H9 (cell line): ENCODE results near the gene OR1S2. TPM values are rescaled to one million over a fixed set of nuclear protein-coding genes. Genes with fewer than 3 reads are reported as not detected.
"Not testable (repeated sequence)": the region's sequence is repeated elsewhere in the genome, so short reads cannot be mapped to it uniquely, and the experiment has no call there.

Experiments
- DNase-seq: peaks from one replicate; pipeline ENCODE4 v3.0.0-alpha.2; 2017
- H2AFZ ChIP-seq: one replicate; pipeline ENCODE4 v1.6.1; 2013; ENCODE audit warnings: mild to moderate bottlenecking, low read length, control low read depth, moderate library complexity
- H2AK5ac ChIP-seq: 2 replicates; pipeline ENCODE4 v1.6.1; 2013; ENCODE audit warnings: low read length, control low read depth, mixed read lengths; ENCODE audit not compliant: insufficient read length
- H2BK120ac ChIP-seq: one replicate; pipeline ENCODE4 v1.6.1; 2013; ENCODE audit warnings: low read depth, mild to moderate bottlenecking, low read length, control low read depth, inconsistent platforms; ENCODE audit not compliant: poor library complexity, severe bottlenecking
- H2BK12ac ChIP-seq: 2 replicates; pipeline ENCODE4 v1.6.1; 2013; ENCODE audit warnings: low read length, control low read depth, mixed read lengths, low read depth; ENCODE audit not compliant: insufficient read length
- H2BK15ac ChIP-seq: 2 replicates; pipeline ENCODE4 v1.6.1; 2013; ENCODE audit warnings: low read depth, low read length, control low read depth
- H2BK20ac ChIP-seq: one replicate; pipeline ENCODE4 v1.6.1; 2013; ENCODE audit warnings: low read depth, mild to moderate bottlenecking, low read length, control low read depth, inconsistent platforms; ENCODE audit not compliant: poor library complexity, severe bottlenecking
- H2BK5ac ChIP-seq: 2 replicates; pipeline ENCODE4 v1.6.1; 2013; ENCODE audit warnings: low read length, control low read depth, mixed read lengths; ENCODE audit not compliant: insufficient read length
- H3K14ac ChIP-seq: 2 replicates; pipeline ENCODE4 v1.6.1; 2013; ENCODE audit warnings: low read length, control low read depth; ENCODE audit not compliant: insufficient read depth
- H3K18ac ChIP-seq: 2 replicates; pipeline ENCODE4 v1.6.1; 2013; ENCODE audit warnings: low read depth, mild to moderate bottlenecking, mixed read lengths, low read length, control low read depth; ENCODE audit not compliant: insufficient read length
- H3K23ac ChIP-seq: 2 replicates; pipeline ENCODE4 v1.6.1; 2013; ENCODE audit warnings: low read length, control low read depth, mixed read lengths, low read depth; ENCODE audit not compliant: insufficient read length
- H3K23me2 ChIP-seq: 2 replicates; pipeline ENCODE4 v1.6.1; 2013; ENCODE audit warnings: low read depth, mild to moderate bottlenecking, mixed read lengths, low read length, control low read depth; ENCODE audit not compliant: insufficient read length, poor library complexity, severe bottlenecking
- H3K27ac ChIP-seq: 2 replicates; pipeline ENCODE4 v1.5.1; 2013; ENCODE audit warnings: low read length, control low read depth, mixed read lengths, low read depth; ENCODE audit not compliant: insufficient read length
- H3K27me3 ChIP-seq: 2 replicates; pipeline ENCODE4 v1.6.1; 2013; ENCODE audit warnings: low read length, control low read depth, inconsistent platforms; ENCODE audit not compliant: insufficient read depth
- H3K4ac ChIP-seq: 2 replicates; pipeline ENCODE4 v1.6.1; 2013; ENCODE audit warnings: low read depth, mild to moderate bottlenecking, control low read depth, inconsistent platforms, low read length, moderate library complexity
- H3K4me1 ChIP-seq: 2 replicates; pipeline ENCODE4 v1.6.1; 2013; ENCODE audit warnings: low read length, control low read depth, inconsistent platforms; ENCODE audit not compliant: insufficient read depth
- H3K4me2 ChIP-seq: 2 replicates; pipeline ENCODE4 v1.6.1; 2013; ENCODE audit warnings: low read length, control low read depth, mixed read lengths; ENCODE audit not compliant: insufficient read length, insufficient read depth
- H3K56ac ChIP-seq: 2 replicates; pipeline ENCODE4 v1.6.1; 2013; ENCODE audit warnings: low read depth, mild to moderate bottlenecking, mixed read lengths, low read length, control low read depth; ENCODE audit not compliant: insufficient read length
- H3K79me1 ChIP-seq: 2 replicates; pipeline ENCODE4 v1.6.1; 2013; ENCODE audit warnings: low read depth, mild to moderate bottlenecking, moderate library complexity, low read length, control low read depth, inconsistent platforms; ENCODE audit not compliant: insufficient read depth, poor library complexity, severe bottlenecking
- H3K79me2 ChIP-seq: 2 replicates; pipeline ENCODE4 v1.6.1; 2013; ENCODE audit warnings: low read length, control low read depth, inconsistent platforms; ENCODE audit not compliant: insufficient read depth
- H3K9ac ChIP-seq: 2 replicates; pipeline ENCODE4 v1.6.1; 2013; ENCODE audit warnings: low read length, control low read depth, mixed read lengths; ENCODE audit not compliant: insufficient read length; ENCODE audit errors: extremely low read depth
- H3K9me3 ChIP-seq: one replicate; pipeline ENCODE4 v1.6.1; 2013; ENCODE audit warnings: low read depth, low read length, inconsistent platforms; ENCODE audit not compliant: control insufficient read depth
- H3T11ph ChIP-seq: one replicate; pipeline ENCODE4 v1.6.1; 2013; ENCODE audit warnings: mild to moderate bottlenecking, low read length, control low read depth, inconsistent platforms
- H4K20me1 ChIP-seq: one replicate; pipeline ENCODE4 v1.6.1; 2013; ENCODE audit not compliant: control insufficient read depth, insufficient read length, insufficient read depth
- H4K5ac ChIP-seq: 2 replicates; pipeline ENCODE4 v1.6.1; 2013; ENCODE audit warnings: low read depth, mild to moderate bottlenecking, mixed read lengths, low read length, control low read depth; ENCODE audit not compliant: insufficient read length
- H4K8ac ChIP-seq: replicated peaks from 2 replicates; pipeline ENCODE4 v1.6.1; 2013; ENCODE audit warnings: low read length, control low read depth, mixed read lengths, low read depth; ENCODE audit not compliant: insufficient read length
- H4K91ac ChIP-seq: 2 replicates; pipeline ENCODE4 v1.6.1; 2013; ENCODE audit warnings: low read depth, mild to moderate bottlenecking, moderate library complexity, mixed read lengths, low read length, control low read depth; ENCODE audit not compliant: insufficient read length
- H3K27ac Mint-ChIP-seq, 3 experiments: 2 replicates in 2 of 3; 3 replicates in 1 of 3; pipeline ENCODE4 v1.8.0; 2020 to 2021; ENCODE audit warnings: mixed read lengths in 3 of 3, mild to moderate bottlenecking in 1 of 3, moderate library complexity in 1 of 3
- H3K27me3 Mint-ChIP-seq: 2 replicates; pipeline ENCODE4 v1.8.0; 2021; ENCODE audit warnings: low read depth, mild to moderate bottlenecking, moderate library complexity, mixed read lengths
- H3K36me3 Mint-ChIP-seq, 3 experiments: 2 replicates in 2 of 3; 3 replicates in 1 of 3; pipeline ENCODE4 v1.8.0; 2020 to 2021; ENCODE audit warnings: low read depth in 3 of 3, mixed read lengths in 3 of 3; ENCODE audit not compliant: insufficient read depth in 1 of 3
- H3K4me1 Mint-ChIP-seq, 2 experiments: 2 replicates each; pipeline ENCODE4 v1.8.0; 2020; ENCODE audit warnings: mixed read lengths in 2 of 2
- H3K4me3 Mint-ChIP-seq, 2 experiments: 2 replicates in 1 of 2; 3 replicates in 1 of 2; pipeline ENCODE4 v1.8.0; 2020 to 2021; ENCODE audit warnings: mild to moderate bottlenecking in 2 of 2, mixed read lengths in 2 of 2, moderate library complexity in 1 of 2
- H3K9me3 Mint-ChIP-seq, 2 experiments: 2 replicates in 1 of 2; 3 replicates in 1 of 2; pipeline ENCODE4 v1.8.0; 2020; ENCODE audit warnings: mild to moderate bottlenecking in 2 of 2, mixed read lengths in 2 of 2, moderate library complexity in 1 of 2
- WGBS: extraction: QIAGEN DNeasy Blood & Tissue Kit; methylation state at CpG from one replicate; pipeline ENCODE4 v1.1.7; 2013; ENCODE audit warnings: missing lambda C conversion rate, low lambda C conversion rate, mixed read lengths; ENCODE audit not compliant: insufficient read length; ENCODE audit errors: extremely low coverage; 5-methylcytosine and 5-hydroxymethylcytosine counted together
- total RNA-seq: library from RNA; stranded (reverse); gene quantifications from 2 replicates; pipeline ENCODE4 v1.2.1, GENCODE V29; 2021
- TF ChIP-seq, protein P1 (sequence below): fragments of 200-600 bp; sonication (generic); conservative IDR thresholded peaks from 3 replicates; pipeline ENCODE4 v1.8.0; 2021; ENCODE audit warnings: antibody characterized with exemption, mild to moderate bottlenecking

Gene OR1S2
- total RNA-seq, 1 experiment from 2014 or later = not detected

DNA sequence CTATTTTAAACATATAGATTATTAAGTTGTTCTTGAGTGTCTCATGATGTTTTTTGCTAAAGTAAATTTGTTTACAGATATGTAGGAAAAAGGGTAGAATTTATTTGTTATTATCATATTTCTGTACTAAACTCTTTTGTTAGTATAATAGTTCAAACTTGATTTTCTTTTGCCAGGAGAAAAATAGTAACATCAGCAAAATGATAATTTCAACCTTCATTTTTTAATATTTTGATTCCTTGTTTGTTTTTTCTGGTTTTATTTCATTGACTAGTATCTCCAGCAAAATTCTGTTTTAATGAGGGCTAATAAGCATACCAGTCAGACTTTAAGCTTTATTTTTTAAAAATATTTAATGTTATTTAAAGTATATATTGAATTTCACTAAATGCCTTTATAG lies 12.5 kb upstream of the OR1S2 start:
- Mint-ChIP-seq H3K27me3 (no peaks in the 10 kb centered on the region), H3K9me3 (peaks cover 2 to 6% of the 10 kb centered on the region in 2 experiments; a peak in 3 of 5 replicates), H3K4me3 (no peak overlapping the region), H3K4me1 (no peaks in the 10 kb centered on the region), H3K36me3 (no peaks in the 10 kb centered on the region; a peak in 1 of 7 replicates), H3K27ac (no peak overlapping the region)
- Histone ChIP-seq H4K91ac (no peak overlapping the region), H2BK20ac (no peak overlapping the region), H3T11ph (no peak overlapping the region), H4K20me1 (no peaks in the 10 kb centered on the region), H3K4me2 (no peak overlapping the region), H3K27ac (no peak overlapping the region), H3K9me3 (no peaks in the 10 kb centered on the region), H2BK120ac (no peak overlapping the region), H3K27me3 (no peaks in the 10 kb centered on the region), H3K79me1 (no peaks in the 10 kb centered on the region), H2AK5ac (no peak overlapping the region), H4K5ac (no peak overlapping the region), H2AFZ (no peak overlapping the region), H2BK12ac (no peak overlapping the region), H3K56ac (no peak overlapping the region), H3K9ac (no peak overlapping the region), H4K8ac (no peak overlapping the region), H3K14ac (no peak overlapping the region), H2BK5ac (no peak overlapping the region), H3K23ac (no peak overlapping the region), H2BK15ac (no peak overlapping the region), H3K4ac (no peak overlapping the region), H3K4me1 (no peaks in the 10 kb centered on the region), H3K23me2 (no peaks in the 10 kb centered on the region), H3K79me2 (no peaks in the 10 kb centered on the region), H3K18ac (no peak overlapping the region)
- TF ChIP-seq, protein P1, sequence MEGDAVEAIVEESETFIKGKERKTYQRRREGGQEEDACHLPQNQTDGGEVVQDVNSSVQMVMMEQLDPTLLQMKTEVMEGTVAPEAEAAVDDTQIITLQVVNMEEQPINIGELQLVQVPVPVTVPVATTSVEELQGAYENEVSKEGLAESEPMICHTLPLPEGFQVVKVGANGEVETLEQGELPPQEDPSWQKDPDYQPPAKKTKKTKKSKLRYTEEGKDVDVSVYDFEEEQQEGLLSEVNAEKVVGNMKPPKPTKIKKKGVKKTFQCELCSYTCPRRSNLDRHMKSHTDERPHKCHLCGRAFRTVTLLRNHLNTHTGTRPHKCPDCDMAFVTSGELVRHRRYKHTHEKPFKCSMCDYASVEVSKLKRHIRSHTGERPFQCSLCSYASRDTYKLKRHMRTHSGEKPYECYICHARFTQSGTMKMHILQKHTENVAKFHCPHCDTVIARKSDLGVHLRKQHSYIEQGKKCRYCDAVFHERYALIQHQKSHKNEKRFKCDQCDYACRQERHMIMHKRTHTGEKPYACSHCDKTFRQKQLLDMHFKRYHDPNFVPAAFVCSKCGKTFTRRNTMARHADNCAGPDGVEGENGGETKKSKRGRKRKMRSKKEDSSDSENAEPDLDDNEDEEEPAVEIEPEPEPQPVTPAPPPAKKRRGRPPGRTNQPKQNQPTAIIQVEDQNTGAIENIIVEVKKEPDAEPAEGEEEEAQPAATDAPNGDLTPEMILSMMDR = no peak
- DNase-seq = no peak

DNA sequence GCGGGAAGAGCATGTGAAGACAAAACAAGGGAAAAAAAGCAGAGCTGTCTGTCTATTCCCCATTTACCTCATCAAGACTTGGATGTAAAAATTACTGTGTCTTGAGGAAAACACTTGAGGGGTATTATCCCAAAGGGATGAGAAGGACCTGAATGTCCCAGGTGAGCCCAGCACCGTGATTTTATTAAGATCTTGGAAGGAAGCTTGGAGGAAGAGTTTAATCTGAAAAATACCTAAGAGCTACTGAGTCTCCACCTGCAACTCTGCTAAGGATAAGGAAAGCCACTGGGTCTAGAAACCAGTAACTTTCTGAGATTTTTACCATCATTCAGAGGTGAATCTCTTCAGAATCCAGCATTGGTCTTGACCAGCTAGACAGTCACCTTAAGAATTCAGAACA lies 8.5 kb upstream of the OR1S2 start, which contains the start of gene OR1S1:
Gene OR1S1, plus strand, starts transcription at position 301 of the 400 bp plus-strand sequence.
- not testable (repeated sequence) for H3K18ac ChIP-seq, H3K27ac ChIP-seq, H4K91ac ChIP-seq, H3K27me3 ChIP-seq, H3K79me1 ChIP-seq, H2BK20ac ChIP-seq, H3K27me3 Mint-ChIP-seq, H2BK5ac ChIP-seq, H2BK12ac ChIP-seq, H3K4me1 ChIP-seq, H3K56ac ChIP-seq, H3K9ac ChIP-seq, H3K23ac ChIP-seq, H4K5ac ChIP-seq, H3K4me3 Mint-ChIP-seq, DNase-seq, H2BK120ac ChIP-seq, H3K9me3 Mint-ChIP-seq, H2AFZ ChIP-seq, H3K36me3 Mint-ChIP-seq, H3K4ac ChIP-seq, H3K9me3 ChIP-seq, H3K23me2 ChIP-seq, H4K20me1 ChIP-seq, H3K27ac Mint-ChIP-seq, H3K4me2 ChIP-seq, H3T11ph ChIP-seq, H2BK15ac ChIP-seq, H3K4me1 Mint-ChIP-seq, H3K79me2 ChIP-seq, H3K14ac ChIP-seq, H4K8ac ChIP-seq, H2AK5ac ChIP-seq
- no CpG with 5 or more reads among the region's 2 CpGs for WGBS
